ENCODE data around the gene CBX5.
"Not testable (repeated sequence)": the region's sequence is repeated elsewhere in the genome, so short reads cannot be mapped to it uniquely, and the experiment has no call there.

The CBX5 gene

GRCh38 chr12:54240129-54240528, 39.8 kb downstream of the CBX5 start:
- DNase-seq (ENCODE audit: insufficient read length, low spot score) (no peak), FAIRE-seq (no peak)
- TF ChIP-seq POLR2A (IDR thresholded peaks at IDR 0.05; ENCODE audit: low read depth, low read length), result no peak

- no peak for TF ChIP-seq POLR2A (IDR thresholded peaks at IDR 0.05; ENCODE audit: low read depth, low read length)
- FAIRE-seq, result no peak
- DNase-seq (ENCODE audit: insufficient read length, low spot score), result no peak
Measured at GRCh38 chr12:54239620-54240019, 40.3 kb downstream of the CBX5 start.

GRCh38 chr12:54238531-54238930, 41.4 kb downstream of the CBX5 start:
- no peak for FAIRE-seq
- TF ChIP-seq POLR2A (IDR thresholded peaks at IDR 0.05; ENCODE audit: low read depth, low read length), result no peak
- DNase-seq (ENCODE audit: insufficient read length, low spot score), result no peak

- TF ChIP-seq POLR2A (IDR thresholded peaks at IDR 0.05; ENCODE audit: low read depth, low read length), result no peak
Measured at GRCh38 chr12:54232790-54233189, 47.1 kb downstream of the CBX5 start.

GRCh38 chr12:54231269-54231668, 48.7 kb downstream of the CBX5 start:
- not testable (repeated sequence) for FAIRE-seq; DNase-seq (ENCODE audit: insufficient read length, low spot score)

More at GRCh38 chr12:54232790-54233189, 47.1 kb downstream of the CBX5 start:
- no peak for DNase-seq (ENCODE audit: insufficient read length, low spot score)
- no peak for FAIRE-seq

GRCh38 chr12:54230555-54230954, 49.4 kb downstream of the CBX5 start:
- TF ChIP-seq POLR2A (IDR thresholded peaks at IDR 0.05; ENCODE audit: low read depth, low read length), result no peak
- DNase-seq (ENCODE audit: insufficient read length, low spot score) (no peak), FAIRE-seq (no peak)

- no peak for TF ChIP-seq POLR2A (IDR thresholded peaks at IDR 0.05; ENCODE audit: low read depth, low read length)
- peak; percentile 71 for DNase-seq (ENCODE audit: insufficient read length, low spot score)
- peak; percentile 78 for FAIRE-seq
Measured at GRCh38 chr12:54229624-54230212, 50.2 kb downstream of the CBX5 start.

GRCh38 chr12:54228471-54228870, 51.5 kb downstream of the CBX5 start:
- no peak for TF ChIP-seq POLR2A (IDR thresholded peaks at IDR 0.05; ENCODE audit: low read depth, low read length)
- no peak for DNase-seq (ENCODE audit: insufficient read length, low spot score)
- FAIRE-seq, result no peak

- not testable (repeated sequence) for DNase-seq (ENCODE audit: insufficient read length, low spot score); FAIRE-seq
Measured at GRCh38 chr12:54227927-54228326, 52.0 kb downstream of the CBX5 start.

GRCh38 chr12:54227376-54227775, 52.5 kb downstream of the CBX5 start:
- no peak for TF ChIP-seq POLR2A (IDR thresholded peaks at IDR 0.05; ENCODE audit: low read depth, low read length)
- DNase-seq (ENCODE audit: insufficient read length, low spot score) (no peak), FAIRE-seq (no peak)

- TF ChIP-seq POLR2A (IDR thresholded peaks at IDR 0.05; ENCODE audit: low read depth, low read length), result no peak
- DNase-seq (ENCODE audit: insufficient read length, low spot score), result no peak
- no peak for FAIRE-seq
Measured at GRCh38 chr12:54225666-54226065, 54.3 kb downstream of the CBX5 start.

- peak; percentile 56 for DNase-seq (ENCODE audit: insufficient read length, low spot score)
- TF ChIP-seq POLR2A (IDR thresholded peaks at IDR 0.05; ENCODE audit: low read depth, low read length), result no peak
- peak; percentile 61 for FAIRE-seq
Measured at GRCh38 chr12:54222609-54223008, 57.3 kb downstream of the CBX5 start.

- no peak for FAIRE-seq
Measured at GRCh38 chr12:54221402-54221984, 58.4 kb downstream of the CBX5 start.

GRCh38 chr12:54220567-54220966, 59.4 kb downstream of the CBX5 start:
- FAIRE-seq (no peak), DNase-seq (ENCODE audit: insufficient read length, low spot score) (no peak)
- TF ChIP-seq POLR2A (IDR thresholded peaks at IDR 0.05; ENCODE audit: low read depth, low read length), result no peak

More at GRCh38 chr12:54221402-54221984, 58.4 kb downstream of the CBX5 start:
- no peak for TF ChIP-seq POLR2A (IDR thresholded peaks at IDR 0.05; ENCODE audit: low read depth, low read length)
- DNase-seq (ENCODE audit: insufficient read length, low spot score), result no peak

- DNase-seq (ENCODE audit: insufficient read length, low spot score) (no peak), FAIRE-seq (no peak)
- no peak for TF ChIP-seq POLR2A (IDR thresholded peaks at IDR 0.05; ENCODE audit: low read depth, low read length)
Measured at GRCh38 chr12:54220092-54220557, 59.8 kb downstream of the CBX5 start.

All from H54 (cell line).